Activated CD8-positive, alpha-beta memory T cell treated with anti-CD3 and anti-CD28 coated beads, Interleukin-2, amount 50 U/mL, for 48 hours (primary cell): ENCODE data around the gene ZG16B.

ENCODE experiments used
- DNase-seq: peaks from one replicate; pipeline ENCODE4 v3.0.0-alpha.2; 2020

Gene ZG16B

GRCh38 chr16:2825049-2825742, 4.9 kb upstream of the ZG16B start:
- DNase-seq = no peak

- no peak for DNase-seq
These were observed 4.2 kb upstream of the ZG16B start for GRCh38 chr16:2825906-2826305.

GRCh38 chr16:2826591-2827373, 3.3 kb upstream of the ZG16B start:
- DNase-seq = no peak

- DNase-seq = no peak
These were observed 2.7 kb upstream of the ZG16B start for GRCh38 chr16:2827374-2827791.

- no peak for DNase-seq
These were observed 2.1 kb upstream of the ZG16B start for GRCh38 chr16:2827831-2828520.

- no peak for DNase-seq
These were observed 1.6 kb upstream of the ZG16B start for GRCh38 chr16:2828521-2828840.

- DNase-seq = no peak
These were observed 1.1 kb upstream of the ZG16B start for GRCh38 chr16:2828876-2829430.

GRCh38 chr16:2830355-2830695, 222 bp downstream of the ZG16B start:
- no peak for DNase-seq

- DNase-seq = no peak
These were observed 1.1 kb downstream of the ZG16B start for GRCh38 chr16:2831203-2831602.

- no peak for DNase-seq
These were observed 3.7 kb downstream of the ZG16B start for GRCh38 chr16:2833776-2834175.

GRCh38 chr16:2834968-2835367, 4.9 kb downstream of the ZG16B start:
- no peak for DNase-seq

- DNase-seq = no peak
These were observed 5.8 kb downstream of the ZG16B start for GRCh38 chr16:2835638-2836493.

- no peak for DNase-seq
These were observed 6.8 kb downstream of the ZG16B start for GRCh38 chr16:2836646-2837508.

GRCh38 chr16:2838928-2839327, 8.8 kb downstream of the ZG16B start:
- peak; percentile 82 for DNase-seq

GRCh38 chr16:2839650-2840450, 9.7 kb downstream of the ZG16B start:
- no peak for DNase-seq

- no peak for DNase-seq
These were observed 10.8 kb downstream of the ZG16B start for GRCh38 chr16:2840914-2841313.

GRCh38 chr16:2841606-2842339, 11.7 kb downstream of the ZG16B start:
- DNase-seq = no peak

GRCh38 chr16:2842340-2843000, 12.4 kb downstream of the ZG16B start:
- peak; percentile 97 for DNase-seq

- no peak for DNase-seq
These were observed 13.4 kb downstream of the ZG16B start for GRCh38 chr16:2843526-2843925.

- DNase-seq = no peak
These were observed 15.0 kb downstream of the ZG16B start for GRCh38 chr16:2845116-2845515.
